Ovary (tissue), 3 donors: ENCODE measurements around the gene RHCE.
"Not testable (repeated sequence)": the region's sequence is repeated elsewhere in the genome, so short reads cannot be mapped to it uniquely, and the experiment has no call there.

ENCODE experiments used
- EP300 ChIP-seq: sonication (generic); formaldehyde crosslinking; IDR thresholded peaks from one replicate; pipeline ENCODE4 v1.6.1; 2017; ENCODE audit warnings: antibody characterized with exemption
- POLR2A ChIP-seq: fragments of 450-650 bp; IDR thresholded peaks from one replicate; pipeline ENCODE4 v1.6.1; 2017; ENCODE audit warnings: antibody characterized with exemption, mild to moderate bottlenecking, moderate library complexity
- TF ChIP-seq, protein P1 (sequence below), 3 donors: fragments of 450-650 bp in 2 of 3; fragments of 200-600 bp in 1 of 3; IDR thresholded peaks; one replicate each; pipeline versions ENCODE4 v1.5.1 to v1.8.0; 2016 to 2022; ENCODE audit warnings: antibody characterized with exemption in 3 of 3, mild to moderate bottlenecking in 1 of 3
- donor health status: DM: no; HTN: no; CAD: no.

DNA sequence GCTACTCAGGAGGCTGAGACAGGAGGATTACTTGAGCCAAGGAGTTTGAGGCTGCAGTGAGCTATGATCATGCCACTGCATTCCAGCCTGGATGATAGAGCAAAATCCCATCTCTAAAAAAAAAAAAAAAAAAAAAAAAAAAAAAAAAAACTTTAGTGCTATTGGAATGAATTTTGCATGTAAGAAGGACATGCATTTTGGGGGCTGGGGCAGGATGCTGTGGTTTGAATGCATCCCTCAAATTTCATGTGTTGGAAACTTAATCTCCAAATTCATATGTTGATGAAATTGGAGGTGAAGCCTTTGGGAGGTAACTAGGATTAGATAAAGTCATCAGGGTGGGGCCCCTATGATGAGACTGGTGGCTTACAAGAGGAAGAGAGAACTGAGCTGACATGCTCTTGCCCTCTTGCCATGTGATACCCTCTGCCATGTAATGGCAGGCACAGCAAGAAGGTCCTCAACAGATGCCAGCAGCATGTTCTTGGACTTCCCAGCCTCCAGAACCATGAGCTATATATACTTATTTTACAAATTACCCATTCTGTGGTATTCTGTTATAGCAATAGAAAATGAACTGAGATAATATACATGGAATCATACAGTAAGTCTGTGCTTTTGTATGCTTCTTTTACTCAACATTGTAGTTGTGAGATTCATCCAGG is 107.7 kb downstream of the RHCE start:
- TF ChIP-seq POLR2A, EP300: not testable (repeated sequence)
- TF ChIP-seq, protein P1, sequence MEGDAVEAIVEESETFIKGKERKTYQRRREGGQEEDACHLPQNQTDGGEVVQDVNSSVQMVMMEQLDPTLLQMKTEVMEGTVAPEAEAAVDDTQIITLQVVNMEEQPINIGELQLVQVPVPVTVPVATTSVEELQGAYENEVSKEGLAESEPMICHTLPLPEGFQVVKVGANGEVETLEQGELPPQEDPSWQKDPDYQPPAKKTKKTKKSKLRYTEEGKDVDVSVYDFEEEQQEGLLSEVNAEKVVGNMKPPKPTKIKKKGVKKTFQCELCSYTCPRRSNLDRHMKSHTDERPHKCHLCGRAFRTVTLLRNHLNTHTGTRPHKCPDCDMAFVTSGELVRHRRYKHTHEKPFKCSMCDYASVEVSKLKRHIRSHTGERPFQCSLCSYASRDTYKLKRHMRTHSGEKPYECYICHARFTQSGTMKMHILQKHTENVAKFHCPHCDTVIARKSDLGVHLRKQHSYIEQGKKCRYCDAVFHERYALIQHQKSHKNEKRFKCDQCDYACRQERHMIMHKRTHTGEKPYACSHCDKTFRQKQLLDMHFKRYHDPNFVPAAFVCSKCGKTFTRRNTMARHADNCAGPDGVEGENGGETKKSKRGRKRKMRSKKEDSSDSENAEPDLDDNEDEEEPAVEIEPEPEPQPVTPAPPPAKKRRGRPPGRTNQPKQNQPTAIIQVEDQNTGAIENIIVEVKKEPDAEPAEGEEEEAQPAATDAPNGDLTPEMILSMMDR (IDR thresholded peaks at IDR 0.05): not testable (repeated sequence)
